NCI-H526 (cell line): ENCODE data around the gene LHFPL3.

Source experiments
- DNase-seq, 2 experiments: peaks; one replicate each; lab custom pipeline; 2025; lab: John Stamatoyannopoulos, UW

The LHFPL3 gene

DNA sequence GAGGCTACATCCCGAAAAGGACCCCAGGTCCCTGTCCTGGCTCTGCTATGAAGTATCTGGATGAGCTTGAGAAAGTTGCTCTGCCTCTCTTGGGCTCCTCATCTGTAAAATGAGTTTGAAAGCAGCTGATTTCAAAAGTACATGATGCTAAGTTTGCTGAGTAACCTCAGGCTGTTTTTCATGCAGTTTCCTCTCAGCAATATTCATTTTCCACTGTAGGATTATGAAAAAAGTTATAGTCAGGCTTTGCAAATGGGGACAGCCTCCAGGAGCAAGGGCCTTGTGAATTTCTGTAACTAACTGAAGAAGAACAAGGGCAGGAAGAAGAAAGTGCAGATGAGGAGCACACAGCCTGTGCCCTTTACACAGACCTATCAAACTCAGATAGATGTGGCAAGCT lies 518.3 kb downstream of the LHFPL3 start:
- no peak for DNase-seq

DNA sequence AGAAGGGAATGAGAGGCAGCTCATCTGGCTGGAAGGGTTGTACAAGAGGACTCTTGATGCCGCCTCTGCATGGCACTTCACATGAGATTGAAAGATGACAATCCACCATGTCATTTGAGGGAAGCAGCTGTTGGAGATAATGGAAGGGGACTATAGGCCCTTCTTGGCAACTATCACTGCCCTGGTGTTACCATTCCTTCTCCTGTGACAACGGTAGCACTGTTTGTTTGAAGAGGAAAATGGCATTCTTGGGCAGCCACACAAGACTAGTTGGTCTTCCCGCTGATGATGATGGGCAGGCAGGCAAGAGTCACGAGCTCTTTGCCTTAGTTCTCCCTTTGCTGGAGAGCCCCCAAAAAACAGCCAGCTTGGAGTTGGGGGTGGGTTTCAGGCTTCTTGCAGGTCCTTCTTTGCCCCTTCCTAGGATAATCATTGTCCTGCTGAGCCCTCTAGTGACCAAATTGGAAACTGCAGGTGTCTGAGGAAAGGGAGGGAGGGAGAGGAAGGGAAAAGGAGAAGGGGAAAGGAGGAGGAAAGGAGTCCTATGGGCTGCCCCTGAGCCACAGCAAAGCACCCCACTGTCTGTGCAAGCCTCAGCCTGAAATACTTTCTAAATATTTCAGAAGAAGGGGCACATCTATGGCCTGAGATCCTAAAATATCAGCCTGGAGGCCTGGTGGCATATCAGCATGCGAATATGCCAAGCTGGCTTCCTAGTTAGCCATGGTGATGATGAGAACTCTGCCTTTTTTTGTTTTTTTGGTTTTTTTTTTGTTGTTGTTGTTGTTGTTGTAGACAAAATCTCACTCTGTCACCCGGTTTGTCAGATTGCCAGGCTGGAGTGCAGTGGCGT lies 520.0 kb downstream of the LHFPL3 start:
- peak; percentile 40 to 71 for DNase-seq

DNA sequence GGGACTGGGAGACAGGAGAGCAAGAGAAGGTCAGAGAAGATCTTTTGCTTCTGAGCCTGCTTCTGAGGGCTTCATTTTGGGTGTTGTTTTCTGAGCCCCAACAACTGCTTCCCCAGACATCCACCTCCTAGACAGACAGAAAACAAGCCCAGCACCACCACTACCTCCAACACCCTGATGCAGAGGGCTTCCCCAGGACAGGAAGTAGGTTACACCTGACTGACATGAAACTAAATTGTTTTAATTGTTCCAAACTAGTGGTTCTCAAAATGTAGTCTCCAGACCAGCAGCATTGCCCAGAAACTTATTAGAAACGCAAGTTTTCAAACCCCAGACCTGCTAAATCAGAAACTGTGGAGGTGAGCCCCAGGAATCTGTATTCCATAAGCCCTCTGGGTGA lies 522.0 kb downstream of the LHFPL3 start:
- no peak for DNase-seq

GRCh38 chr7:104851268-104851667 lies 522.9 kb downstream of the LHFPL3 start:
- DNase-seq, result no peak

- DNase-seq, result no peak
Measured at GRCh38 chr7:104852386-104852785, 524.0 kb downstream of the LHFPL3 start.

DNA sequence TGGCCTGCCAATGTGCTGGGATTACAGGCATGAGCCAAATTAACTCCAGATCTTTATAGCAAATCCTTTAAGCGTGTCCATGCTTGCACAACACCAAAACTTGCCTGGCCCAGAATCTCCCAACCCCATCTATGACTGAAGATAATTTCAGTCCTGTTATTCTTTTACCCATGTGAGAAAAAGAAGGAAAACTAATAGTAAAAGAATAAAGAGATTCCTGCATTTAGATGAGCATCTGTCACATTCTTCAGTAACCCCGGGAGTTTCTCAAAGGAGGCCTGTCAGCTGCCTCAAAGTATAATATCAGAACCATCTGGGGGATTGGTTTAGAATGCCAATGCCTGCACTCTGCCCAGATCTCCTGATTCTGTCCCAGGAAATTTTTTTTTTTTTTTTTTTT lies 527.5 kb downstream of the LHFPL3 start:
- no peak for DNase-seq

DNA sequence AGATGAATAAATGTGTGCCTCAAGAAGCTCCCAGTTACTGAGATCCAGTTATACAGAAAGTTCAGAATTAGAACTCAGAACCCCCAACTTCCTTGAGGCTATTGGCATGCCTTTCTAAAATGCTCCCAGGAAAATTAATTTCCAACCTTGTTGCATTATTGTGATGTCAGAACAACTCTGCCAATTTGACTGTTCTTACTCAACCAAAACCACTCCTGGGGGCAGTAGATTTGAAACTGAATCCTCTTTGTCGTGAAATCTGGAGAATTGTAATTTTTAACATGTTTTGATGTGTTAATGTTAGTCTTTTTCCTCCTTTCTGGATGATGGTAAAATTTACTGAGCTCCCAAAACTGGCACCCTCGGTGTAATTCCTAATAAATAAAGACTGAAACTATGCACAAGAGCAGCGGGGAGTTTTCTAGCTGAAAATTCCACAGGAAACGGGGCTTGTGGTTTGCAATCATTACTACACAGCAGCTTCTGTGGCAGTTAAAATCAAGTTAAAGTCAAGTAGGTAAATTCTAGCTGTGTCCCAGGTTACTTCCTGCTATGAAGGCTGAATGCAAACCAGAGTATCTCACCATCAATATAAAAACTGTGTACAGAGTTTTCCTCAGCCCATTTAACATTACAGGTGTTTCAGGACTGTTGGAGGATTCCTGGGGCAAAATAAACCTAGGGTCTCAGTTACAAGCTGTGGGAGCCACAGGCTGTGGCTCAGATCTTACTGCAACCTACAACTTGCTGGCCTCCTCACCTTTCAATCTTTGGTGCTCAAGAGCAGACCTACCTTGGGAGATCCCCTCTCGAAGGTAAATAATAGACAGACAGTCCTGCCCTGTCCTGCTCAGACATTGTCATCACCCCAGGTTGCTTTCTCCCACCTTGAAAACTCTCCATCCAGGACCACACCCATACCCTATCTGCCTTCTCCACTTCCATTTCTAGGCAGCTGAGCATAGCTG lies 529.3 kb downstream of the LHFPL3 start:
- DNase-seq, result peak; percentile 44 to 62

GRCh38 chr7:104859754-104860426 lies 531.5 kb downstream of the LHFPL3 start:
- DNase-seq, result no peak

DNA sequence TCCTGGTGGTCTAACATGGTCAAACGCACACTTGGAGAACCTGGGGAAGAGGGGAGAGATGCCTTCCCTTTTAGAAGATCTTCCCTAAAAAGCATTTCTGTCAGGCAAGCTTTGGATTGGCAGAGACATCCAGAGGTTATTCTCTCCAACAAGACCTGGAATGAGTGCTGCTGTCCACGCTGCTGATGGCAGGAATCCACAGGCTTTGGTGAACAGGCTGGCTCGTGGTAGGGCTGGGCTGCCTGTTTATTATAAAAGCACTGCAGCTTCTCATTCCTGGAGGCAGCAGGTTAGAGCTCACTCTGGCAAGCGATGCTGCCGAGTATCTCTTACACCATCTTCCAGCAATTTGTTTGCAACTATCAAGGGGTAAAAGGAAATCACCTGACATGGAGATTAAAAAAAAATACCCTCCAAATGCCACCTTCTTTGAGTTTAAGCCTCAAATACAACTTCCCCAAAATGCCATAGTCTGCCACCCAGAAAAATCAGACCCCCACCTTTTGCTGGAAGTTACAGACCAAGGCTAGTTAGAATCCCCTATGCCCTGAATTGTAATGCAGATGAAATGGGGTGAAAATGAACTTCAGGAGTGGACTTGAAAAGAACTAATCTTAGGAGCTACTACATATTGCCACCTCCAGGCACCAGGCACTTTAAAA lies 533.5 kb downstream of the LHFPL3 start:
- no peak for DNase-seq

GRCh38 chr7:104862719-104863118 lies 534.3 kb downstream of the LHFPL3 start:
- DNase-seq, result peak; percentile 44 to 85

DNA sequence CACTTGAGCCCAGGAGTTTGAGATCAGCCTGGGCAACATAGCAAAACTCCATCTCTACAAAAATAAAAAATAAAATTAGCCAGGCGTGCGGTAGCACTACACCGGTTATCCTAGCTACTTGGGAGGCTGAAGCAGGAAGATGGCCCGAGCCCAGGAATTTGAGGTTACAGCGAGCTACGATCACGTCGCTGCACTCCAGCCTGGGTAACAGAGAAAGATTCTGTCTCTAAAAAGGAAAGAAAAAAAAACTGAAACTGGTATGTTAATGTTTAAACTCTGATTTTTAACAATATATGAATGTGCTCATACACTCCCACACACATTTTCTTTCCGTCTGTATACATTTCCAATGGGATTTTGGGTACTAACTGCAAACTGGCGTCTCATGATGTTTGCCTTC lies 545.0 kb downstream of the LHFPL3 start:
- no peak for DNase-seq

DNA sequence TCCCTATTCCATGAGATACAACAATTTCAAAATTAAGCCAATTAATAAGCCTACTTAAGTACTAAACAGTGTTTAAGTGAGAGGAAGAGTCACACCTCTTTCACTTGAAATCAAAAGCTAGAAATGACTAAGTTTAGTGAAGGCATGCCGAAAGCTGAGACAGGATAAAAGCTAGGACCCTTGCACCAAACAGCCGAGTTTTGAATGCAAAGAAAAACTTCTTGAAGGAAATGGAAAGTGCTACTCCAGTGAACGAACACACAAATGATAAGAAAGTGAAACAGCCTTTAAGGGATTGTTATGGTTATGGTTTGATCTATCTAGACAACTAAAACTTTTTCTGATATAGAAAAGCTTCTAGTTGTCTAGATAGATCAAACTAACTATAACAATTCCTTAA lies 550.2 kb downstream of the LHFPL3 start:
- DNase-seq, result no peak

DNA sequence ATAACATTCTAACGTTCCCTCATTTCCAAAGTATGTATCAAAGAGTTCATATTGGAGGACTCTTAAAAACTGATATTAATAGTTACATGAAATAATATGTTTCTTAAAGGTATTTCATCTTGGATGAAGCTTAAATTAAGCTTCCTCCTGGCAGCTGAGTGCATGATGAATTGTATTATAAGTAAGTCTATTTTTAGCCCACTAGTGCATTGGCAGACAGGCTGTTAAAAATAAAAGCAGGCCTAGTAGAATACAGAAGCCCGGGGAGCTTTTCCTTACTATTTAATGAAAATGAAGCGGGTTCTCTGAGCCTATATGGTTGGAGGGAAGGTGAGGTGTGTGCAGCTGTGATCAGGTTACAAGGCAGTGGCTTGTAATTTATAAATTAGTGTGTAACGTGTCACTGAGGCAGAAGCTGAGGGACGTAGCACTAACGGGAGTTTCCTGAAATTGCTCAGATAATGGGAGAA lies 554.9 kb downstream of the LHFPL3 start:
- peak in 1 of 2 experiments; percentile 54 for DNase-seq

DNA sequence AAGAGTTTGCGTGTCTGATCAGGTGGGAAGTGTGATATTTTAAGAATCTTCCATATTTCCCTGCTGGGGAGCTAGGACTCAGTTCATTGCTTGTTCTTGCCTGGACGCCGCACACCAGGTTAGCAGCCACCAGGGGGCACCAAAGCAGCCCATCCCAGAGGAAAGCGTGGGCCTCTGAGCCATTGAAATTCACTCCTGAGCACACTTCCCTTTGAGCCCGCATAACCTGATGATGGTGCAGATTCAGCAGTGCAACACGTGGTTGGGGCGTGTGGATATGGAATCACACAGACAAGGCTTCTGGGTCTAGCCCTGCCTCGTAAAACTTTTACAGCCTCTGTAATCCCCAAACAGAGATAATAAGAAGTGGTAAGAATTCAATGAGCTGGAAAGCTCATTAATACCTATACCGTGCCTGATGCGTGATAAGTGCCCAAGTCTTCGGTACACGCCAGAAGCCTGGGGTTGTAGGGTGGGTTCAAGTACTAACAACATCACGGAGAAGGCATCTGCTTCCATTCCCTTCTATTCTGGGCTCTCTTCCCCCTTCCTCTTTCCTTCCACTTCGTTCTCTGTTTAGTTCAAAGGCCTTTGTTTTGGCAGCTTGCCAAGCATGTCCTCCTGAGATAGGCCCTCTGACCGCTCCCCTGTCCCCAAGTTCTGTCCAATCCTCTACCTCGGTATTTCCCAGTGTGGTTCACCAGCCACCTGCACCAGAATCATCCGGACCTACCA lies 555.5 kb downstream of the LHFPL3 start:
- peak; percentile 88 to 93 for DNase-seq

DNA sequence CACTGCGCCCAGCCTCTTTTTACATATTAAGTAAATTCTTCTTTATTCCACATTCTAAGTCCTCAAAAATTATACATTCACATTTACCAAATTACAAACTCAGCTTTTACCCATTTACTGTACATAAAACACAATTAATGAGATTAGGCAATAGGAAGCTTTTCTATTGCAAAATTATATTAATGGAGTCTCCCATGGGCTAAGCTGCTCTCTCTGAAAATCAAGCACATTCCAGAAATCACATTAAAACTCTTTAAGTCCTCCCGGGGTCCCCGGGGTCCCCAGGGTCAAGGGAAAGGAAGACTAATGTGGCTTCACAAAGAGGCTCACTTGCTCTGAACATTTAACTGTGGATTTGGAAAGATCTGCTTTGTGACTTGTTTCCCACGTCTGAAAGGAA lies 558.2 kb downstream of the LHFPL3 start:
- no peak for DNase-seq

GRCh38 chr7:104890216-104890615 lies 561.8 kb downstream of the LHFPL3 start:
- no peak for DNase-seq

GRCh38 chr7:104891949-104892348 lies 563.5 kb downstream of the LHFPL3 start:
- no peak for DNase-seq

DNA sequence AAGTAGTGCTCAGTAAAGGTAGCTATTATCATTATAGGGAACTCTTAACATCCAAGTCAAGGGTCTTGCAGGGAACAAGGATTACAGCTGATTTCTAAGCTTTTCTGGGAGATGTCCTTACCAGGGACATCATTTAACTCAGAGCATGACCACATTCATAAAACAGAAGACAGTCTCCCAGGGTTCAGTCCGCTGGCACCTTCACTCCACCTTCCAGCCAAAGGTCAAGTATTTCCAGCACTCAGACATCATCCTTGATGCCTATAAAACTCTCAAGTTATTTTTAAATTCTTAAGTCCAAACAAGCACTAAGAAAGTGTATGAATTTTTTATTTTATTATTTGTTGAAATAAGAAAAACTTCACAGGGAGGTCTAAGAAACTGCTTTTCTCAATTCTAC lies 565.9 kb downstream of the LHFPL3 start:
- no peak for DNase-seq

- no peak for DNase-seq
Measured at GRCh38 chr7:104894726-104895521, 566.5 kb downstream of the LHFPL3 start.
